K562 (cell line): ENCODE results near the gene SERPINA10.

ENCODE experiments used
- NONO ChIP-seq, 2 experiments: fragments of 200-400 bp in 1 of 2; fragments of 450-650 bp in 1 of 2; formaldehyde crosslinking in 1 of 2; IDR thresholded peaks; 2 replicates each; pipeline ENCODE4 v1.6.1; 2017; ENCODE audit warnings: low read depth in 2 of 2, mild to moderate bottlenecking in 2 of 2, moderate library complexity in 2 of 2, low read length in 1 of 2
- SAP30 ChIP-seq: fragments of 200-600 bp; sonication (generic); IDR thresholded peaks from 2 replicates; pipeline ENCODE4 v1.6.1; 2012; ENCODE audit warnings: borderline replicate concordance, low read depth, mild to moderate bottlenecking, moderate library complexity, low read length, control low read depth, inconsistent platforms; ENCODE audit not compliant: insufficient read depth, poor library complexity, severe bottlenecking
- SIN3A ChIP-seq, 2 experiments: fragments of 150-350 bp in 1 of 2; IDR thresholded peaks; 2 replicates each; pipeline ENCODE4 v1.6.1; 2011 to 2016; ENCODE audit warnings: borderline replicate concordance in 2 of 2, low read depth in 2 of 2, low read length in 2 of 2, mild to moderate bottlenecking in 2 of 2, moderate library complexity in 2 of 2; ENCODE audit not compliant: control insufficient read depth in 1 of 2
- XRCC5 ChIP-seq: fragments of 200-400 bp; formaldehyde crosslinking; IDR thresholded peaks from 2 replicates; pipeline ENCODE4 v1.6.1; 2017; ENCODE audit warnings: low read depth, mild to moderate bottlenecking, low read length
- ZNF431 ChIP-seq: sonication (generic); formaldehyde crosslinking; IDR thresholded peaks from 2 replicates; pipeline ENCODE4 v1.8.0; 2022; ENCODE audit warnings: mild to moderate bottlenecking, missing genetic modification reagents
- TF ChIP-seq, protein P1 (sequence below), 3 experiments: IDR thresholded peaks in 2 of 3; conservative IDR thresholded peaks in 1 of 3; 2 replicates each; pipeline ENCODE4 v1.5.1; 2011 to 2012; ENCODE audit warnings: low read length in 3 of 3, mild to moderate bottlenecking in 3 of 3, control low read depth in 2 of 3, improper control_type of control experiment in 1 of 3, inconsistent platforms in 1 of 3, low read depth in 1 of 3, mixed read lengths in 1 of 3, moderate library complexity in 1 of 3; ENCODE audit not compliant: insufficient read depth in 2 of 3
- TF ChIP-seq, protein P2 (sequence below): fragments of 450-650 bp; IDR thresholded peaks from 2 replicates; pipeline ENCODE4 v1.6.1; 2017; ENCODE audit warnings: antibody characterized with exemption, mild to moderate bottlenecking

DNA sequence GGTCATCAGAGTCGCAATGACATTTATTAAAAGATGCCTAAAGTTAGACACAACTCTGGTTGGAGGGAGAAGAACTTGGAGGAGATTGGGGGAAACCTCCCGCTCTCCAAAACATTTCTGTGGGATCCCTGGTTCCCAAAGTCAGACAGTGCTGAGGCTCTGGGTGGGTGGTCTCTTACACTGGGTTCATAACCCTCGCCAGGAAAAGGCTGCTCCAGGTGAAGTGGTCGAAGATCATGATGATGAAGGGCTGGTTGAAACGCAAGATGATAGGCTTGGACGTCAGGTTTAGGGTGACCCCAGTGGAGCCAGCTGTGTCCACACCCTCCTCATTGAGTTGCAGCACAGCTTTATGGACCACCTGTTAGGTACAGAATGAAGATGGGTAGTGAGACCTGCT lies 11.2 kb upstream of the SERPINA10 start:
- no peak for TF ChIP-seq XRCC5
- TF ChIP-seq, protein P1, sequence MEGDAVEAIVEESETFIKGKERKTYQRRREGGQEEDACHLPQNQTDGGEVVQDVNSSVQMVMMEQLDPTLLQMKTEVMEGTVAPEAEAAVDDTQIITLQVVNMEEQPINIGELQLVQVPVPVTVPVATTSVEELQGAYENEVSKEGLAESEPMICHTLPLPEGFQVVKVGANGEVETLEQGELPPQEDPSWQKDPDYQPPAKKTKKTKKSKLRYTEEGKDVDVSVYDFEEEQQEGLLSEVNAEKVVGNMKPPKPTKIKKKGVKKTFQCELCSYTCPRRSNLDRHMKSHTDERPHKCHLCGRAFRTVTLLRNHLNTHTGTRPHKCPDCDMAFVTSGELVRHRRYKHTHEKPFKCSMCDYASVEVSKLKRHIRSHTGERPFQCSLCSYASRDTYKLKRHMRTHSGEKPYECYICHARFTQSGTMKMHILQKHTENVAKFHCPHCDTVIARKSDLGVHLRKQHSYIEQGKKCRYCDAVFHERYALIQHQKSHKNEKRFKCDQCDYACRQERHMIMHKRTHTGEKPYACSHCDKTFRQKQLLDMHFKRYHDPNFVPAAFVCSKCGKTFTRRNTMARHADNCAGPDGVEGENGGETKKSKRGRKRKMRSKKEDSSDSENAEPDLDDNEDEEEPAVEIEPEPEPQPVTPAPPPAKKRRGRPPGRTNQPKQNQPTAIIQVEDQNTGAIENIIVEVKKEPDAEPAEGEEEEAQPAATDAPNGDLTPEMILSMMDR (IDR thresholded peaks at IDR 0.05 in 2 of 3, conservative IDR thresholded peaks at IDR 0.05 in 1 of 3; ENCODE audit: insufficient read depth in 2 of 3, low read depth in 1 of 3, low read length in 3 of 3), result no peak
- no peak for TF ChIP-seq SIN3A (IDR thresholded peaks at IDR 0.05; ENCODE audit: borderline replicate concordance in 2 of 2, control insufficient read depth in 1 of 2, low read depth in 2 of 2, low read length in 2 of 2)
- TF ChIP-seq, protein P2, sequence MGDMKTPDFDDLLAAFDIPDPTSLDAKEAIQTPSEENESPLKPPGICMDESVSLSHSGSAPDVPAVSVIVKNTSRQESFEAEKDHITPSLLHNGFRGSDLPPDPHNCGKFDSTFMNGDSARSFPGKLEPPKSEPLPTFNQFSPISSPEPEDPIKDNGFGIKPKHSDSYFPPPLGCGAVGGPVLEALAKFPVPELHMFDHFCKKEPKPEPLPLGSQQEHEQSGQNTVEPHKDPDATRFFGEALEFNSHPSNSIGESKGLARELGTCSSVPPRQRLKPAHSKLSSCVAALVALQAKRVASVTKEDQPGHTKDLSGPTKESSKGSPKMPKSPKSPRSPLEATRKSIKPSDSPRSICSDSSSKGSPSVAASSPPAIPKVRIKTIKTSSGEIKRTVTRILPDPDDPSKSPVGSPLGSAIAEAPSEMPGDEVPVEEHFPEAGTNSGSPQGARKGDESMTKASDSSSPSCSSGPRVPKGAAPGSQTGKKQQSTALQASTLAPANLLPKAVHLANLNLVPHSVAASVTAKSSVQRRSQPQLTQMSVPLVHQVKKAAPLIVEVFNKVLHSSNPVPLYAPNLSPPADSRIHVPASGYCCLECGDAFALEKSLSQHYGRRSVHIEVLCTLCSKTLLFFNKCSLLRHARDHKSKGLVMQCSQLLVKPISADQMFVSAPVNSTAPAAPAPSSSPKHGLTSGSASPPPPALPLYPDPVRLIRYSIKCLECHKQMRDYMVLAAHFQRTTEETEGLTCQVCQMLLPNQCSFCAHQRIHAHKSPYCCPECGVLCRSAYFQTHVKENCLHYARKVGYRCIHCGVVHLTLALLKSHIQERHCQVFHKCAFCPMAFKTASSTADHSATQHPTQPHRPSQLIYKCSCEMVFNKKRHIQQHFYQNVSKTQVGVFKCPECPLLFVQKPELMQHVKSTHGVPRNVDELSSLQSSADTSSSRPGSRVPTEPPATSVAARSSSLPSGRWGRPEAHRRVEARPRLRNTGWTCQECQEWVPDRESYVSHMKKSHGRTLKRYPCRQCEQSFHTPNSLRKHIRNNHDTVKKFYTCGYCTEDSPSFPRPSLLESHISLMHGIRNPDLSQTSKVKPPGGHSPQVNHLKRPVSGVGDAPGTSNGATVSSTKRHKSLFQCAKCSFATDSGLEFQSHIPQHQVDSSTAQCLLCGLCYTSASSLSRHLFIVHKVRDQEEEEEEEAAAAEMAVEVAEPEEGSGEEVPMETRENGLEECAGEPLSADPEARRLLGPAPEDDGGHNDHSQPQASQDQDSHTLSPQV, result no peak
- no peak for TF ChIP-seq ZNF431 (CRISPR knock-in tag)
- TF ChIP-seq SAP30, result no peak
- no peak for TF ChIP-seq NONO (IDR thresholded peaks at IDR 0.05; ENCODE audit: low read depth in 2 of 2, low read length in 1 of 2)
